Posterior cingulate gyrus (tissue), 11 donors: ENCODE results near the gene CDH4.

ENCODE experiments used
- DNase-seq, 10 donors: peaks; one replicate each; pipeline versions ENCODE4 v3.0.0 to v3.0.0-alpha.2; 2020 to 2021; ENCODE audit warnings: mixed read lengths in 3 of 10
- intact Hi-C: fragments of 100-400 bp; cut with DNase I; formaldehyde crosslinking; loops from one replicate; pipeline ENCODE4 v1.15.1; 2023

CDH4 gene

GRCh38 chr20:61279621-61280150 is 27.6 kb downstream of the CDH4 start:
- intact Hi-C loops: no loop called here
- DNase-seq: peak in 1 of 10 donors; percentile 79

GRCh38 chr20:61280217-61280980 is 28.3 kb downstream of the CDH4 start:
- intact Hi-C loops: no loop called here
- peak in 2 of 10 donors; percentile 52 to 74 for DNase-seq

GRCh38 chr20:61281286-61281795 is 29.3 kb downstream of the CDH4 start:
- intact Hi-C loops: no loop called here
- DNase-seq: peak in 2 of 10 donors; percentile 52 to 66

GRCh38 chr20:61284752-61285151 is 32.7 kb downstream of the CDH4 start:
- DNase-seq: no peak
- intact Hi-C loops: no loop called here

- intact Hi-C loops: no loop called here
- DNase-seq: peak in 3 of 10 donors; percentile 45 to 76 (median 61)
Observed at GRCh38 chr20:61285152-61285645, 33.1 kb downstream of the CDH4 start.

- peak in 2 of 10 donors; percentile 41 to 63 for DNase-seq
- intact Hi-C loops: no loop called here
Observed at GRCh38 chr20:61285691-61286090, 33.6 kb downstream of the CDH4 start.

GRCh38 chr20:61287583-61288275 is 35.7 kb downstream of the CDH4 start:
- DNase-seq: peak in 2 of 10 donors; percentile 59 to 63
- intact Hi-C loops: no loop called here

GRCh38 chr20:61288331-61288784 is 36.3 kb downstream of the CDH4 start:
- peak in 7 of 10 donors; percentile 21 to 85 (median 41) for DNase-seq
- intact Hi-C loops: no loop called here

GRCh38 chr20:61289166-61289565 is 37.1 kb downstream of the CDH4 start:
- DNase-seq: peak in 2 of 10 donors; percentile 72

GRCh38 chr20:61290721-61291120 is 38.7 kb downstream of the CDH4 start:
- DNase-seq: no peak
- intact Hi-C loops: no loop called here

More at GRCh38 chr20:61289166-61289565, 37.1 kb downstream of the CDH4 start:
- intact Hi-C loops: no loop called here

GRCh38 chr20:61291166-61291829 is 39.2 kb downstream of the CDH4 start:
- peak in 1 of 10 donors; percentile 67 for DNase-seq
- intact Hi-C loops: no loop called here

GRCh38 chr20:61292391-61292790 is 40.3 kb downstream of the CDH4 start:
- intact Hi-C loops: no loop called here

GRCh38 chr20:61292821-61293612 is 41.0 kb downstream of the CDH4 start:
- peak in 1 of 10 donors; percentile 52 for DNase-seq
- intact Hi-C loops: no loop called here

More at GRCh38 chr20:61292391-61292790, 40.3 kb downstream of the CDH4 start:
- peak in 1 of 10 donors; percentile 76 for DNase-seq

GRCh38 chr20:61293951-61294350 is 41.9 kb downstream of the CDH4 start:
- intact Hi-C loops: no loop called here
- DNase-seq: no peak

- peak in 1 of 10 donors; percentile 19 for DNase-seq
- intact Hi-C loops: no loop called here
Observed at GRCh38 chr20:61295249-61295648, 43.2 kb downstream of the CDH4 start.

- DNase-seq: peak in 1 of 10 donors; percentile 43
- intact Hi-C loops: no loop called here
Observed at GRCh38 chr20:61295682-61296628, 43.9 kb downstream of the CDH4 start.

GRCh38 chr20:61296629-61297019 is 44.6 kb downstream of the CDH4 start:
- peak in 2 of 10 donors; percentile 45 to 56 for DNase-seq
- intact Hi-C loops: no loop called here

GRCh38 chr20:61297491-61297890 is 45.4 kb downstream of the CDH4 start:
- intact Hi-C loops: no loop called here
- peak in 1 of 10 donors; percentile 55 for DNase-seq
